HG03135 (cell line): ENCODE results near the gene EDNRA.
"Not testable (repeated sequence)": the region's sequence is repeated elsewhere in the genome, so short reads cannot be mapped to it uniquely, and the experiment has no call there.

ENCODE experiments used
- ATAC-seq: cut with Tn5 transposase; IDR thresholded peaks from one replicate; pipeline ENCODE4 v1.9.1; 2021; ENCODE audit warnings: mild to moderate bottlenecking, moderate library complexity; ENCODE audit not compliant: unreplicated experiment

The EDNRA gene

GRCh38 chr4:147480891-147481576 lies at the start of gene EDNRA:
Gene EDNRA, plus strand, starts transcription at chr4:147481097. Its CDS starts 4,585 bp downstream, at chr4:147485682.
- no peak for ATAC-seq

GRCh38 chr4:147434370-147434769 lies 46.5 kb upstream of the EDNRA start:
- ATAC-seq, result not testable (repeated sequence)

- ATAC-seq, result no peak
Observed at GRCh38 chr4:147440442-147440841, 40.5 kb upstream of the EDNRA start.

GRCh38 chr4:147447786-147448185 lies 33.1 kb upstream of the EDNRA start:
- ATAC-seq, result no peak

GRCh38 chr4:147453561-147454141 lies 27.2 kb upstream of the EDNRA start:
- no peak for ATAC-seq

- no peak for ATAC-seq
Observed at GRCh38 chr4:147456706-147457105, 24.2 kb upstream of the EDNRA start.

- ATAC-seq, result no peak
Observed at GRCh38 chr4:147461161-147461560, 19.7 kb upstream of the EDNRA start.

- no peak for ATAC-seq
Observed at GRCh38 chr4:147463065-147463464, 17.8 kb upstream of the EDNRA start.

- ATAC-seq, result no peak
Observed at GRCh38 chr4:147465461-147465860, 15.4 kb upstream of the EDNRA start.

GRCh38 chr4:147477439-147477838 lies 3.5 kb upstream of the EDNRA start:
- no peak for ATAC-seq

- no peak for ATAC-seq
Observed at GRCh38 chr4:147479376-147479775, 1.5 kb upstream of the EDNRA start.

- no peak for ATAC-seq
Observed at GRCh38 chr4:147479786-147480185, 1.1 kb upstream of the EDNRA start.

GRCh38 chr4:147480502-147480890 lies 401 bp upstream of the EDNRA start:
- no peak for ATAC-seq

- ATAC-seq, result no peak
Observed at GRCh38 chr4:147481577-147482109, 746 bp downstream of the EDNRA start.

GRCh38 chr4:147482281-147482680 lies 1.4 kb downstream of the EDNRA start:
- ATAC-seq, result no peak

GRCh38 chr4:147485167-147485566 lies 4.3 kb downstream of the EDNRA start:
- no peak for ATAC-seq

GRCh38 chr4:147487616-147488015 lies 6.7 kb downstream of the EDNRA start:
- no peak for ATAC-seq

GRCh38 chr4:147488556-147488955 lies 7.7 kb downstream of the EDNRA start:
- ATAC-seq, result no peak

GRCh38 chr4:147491086-147491485 lies 10.2 kb downstream of the EDNRA start:
- no peak for ATAC-seq

GRCh38 chr4:147492306-147492705 lies 11.4 kb downstream of the EDNRA start:
- no peak for ATAC-seq

- no peak for ATAC-seq
Observed at GRCh38 chr4:147492761-147493160, 11.9 kb downstream of the EDNRA start.

- ATAC-seq, result no peak
Observed at GRCh38 chr4:147493307-147493706, 12.4 kb downstream of the EDNRA start.
